ENCODE measurements around the gene ETNPPL. TPM values are rescaled to one million over a fixed set of nuclear protein-coding genes. Genes with fewer than 3 reads are reported as not detected.

ETNPPL gene
- polyA plus RNA-seq, 3 donors = not detected

DNA sequence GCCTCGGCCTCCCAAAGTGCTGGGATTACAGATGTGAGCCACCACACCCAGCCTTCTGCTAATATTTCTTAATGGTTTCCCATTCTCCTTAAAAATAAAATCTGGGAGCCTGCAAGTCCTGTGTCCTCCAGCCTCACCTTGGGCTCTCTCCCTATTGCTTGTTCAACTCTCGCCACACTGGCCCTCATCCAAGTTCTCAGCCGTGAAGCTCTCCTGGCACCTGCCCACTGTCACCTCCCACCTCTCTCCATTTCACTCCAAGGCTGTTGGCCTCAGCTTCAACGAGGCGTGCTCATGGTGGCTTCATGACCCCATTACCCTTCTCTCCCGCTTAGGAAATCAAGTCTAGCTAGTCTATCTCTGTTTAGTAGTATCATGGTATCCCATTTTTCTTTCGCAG lies 9.5 kb upstream of the ETNPPL start:
- Mint-ChIP-seq H3K27me3 (ENCODE audit: low read depth in 3 of 3) (peaks cover 18 to 28% (median 23%) of the 10 kb centered on the region in 3 donors), H3K27ac (no peak overlapping the region), H3K9me3 (peaks cover 0 to 4% (median 2%) of the 10 kb centered on the region in 7 donors), H3K4me1 (no peaks in the 10 kb centered on the region), H3K4me3 (no peak overlapping the region), H3K36me3 (no peaks in the 10 kb centered on the region)
- H3K4me1 ChIP-seq (ENCODE audit: control insufficient read depth in 1 of 2, insufficient read depth in 2 of 2, low read length in 2 of 2) = no peaks in the 10 kb centered on the region
- H3K4me3 ChIP-seq (replicated peaks in 1 of 3; ENCODE audit: low read depth in 2 of 3, low read length in 3 of 3) = no peak overlapping the region
- H2AFZ ChIP-seq (ENCODE audit: insufficient read depth, low read depth, low read length, poor library complexity, severe bottlenecking) = no peak overlapping the region
- no peak for TF ChIP-seq CTCF (IDR thresholded peaks at IDR 0.05)
- no peak for DNase-seq
- H3K9me3 ChIP-seq (replicated peaks in 1 of 2; ENCODE audit: control insufficient read depth in 1 of 2, insufficient read depth in 1 of 2, low read length in 2 of 2) = no peaks in the 10 kb centered on the region
- 96% methylated on average over 7 of the region's 7 CpGs for WGBS (ENCODE audit: insufficient coverage)
- no peaks in the 10 kb centered on the region for H3K79me2 ChIP-seq (ENCODE audit: insufficient read depth, low read length)
- H3K9ac ChIP-seq (ENCODE audit: insufficient read depth, low read length, poor library complexity, severe bottlenecking) = no peak overlapping the region
- peaks cover 0 to 5% of the 10 kb centered on the region in 2 donors for H3K27me3 ChIP-seq (ENCODE audit: control insufficient read depth in 2 of 2, insufficient read depth in 2 of 2, low read length in 2 of 2)
- no peak overlapping the region for H3K27ac ChIP-seq (ENCODE audit: low read depth in 1 of 2, low read length in 2 of 2)
- intact Hi-C loops (cut with micrococcal nuclease) = no loop called here
- H4K20me1 ChIP-seq (ENCODE audit: insufficient read depth, low read length) = no peaks in the 10 kb centered on the region
- no peaks in the 10 kb centered on the region for H3K36me3 ChIP-seq (replicated peaks in 1 of 2; ENCODE audit: control insufficient read depth in 1 of 2, insufficient read depth in 2 of 2, low read length in 2 of 2)
- H3K4me2 ChIP-seq (replicated peaks; ENCODE audit: extremely low read depth, low read length, poor library complexity, severe bottlenecking) = no peak overlapping the region

DNA sequence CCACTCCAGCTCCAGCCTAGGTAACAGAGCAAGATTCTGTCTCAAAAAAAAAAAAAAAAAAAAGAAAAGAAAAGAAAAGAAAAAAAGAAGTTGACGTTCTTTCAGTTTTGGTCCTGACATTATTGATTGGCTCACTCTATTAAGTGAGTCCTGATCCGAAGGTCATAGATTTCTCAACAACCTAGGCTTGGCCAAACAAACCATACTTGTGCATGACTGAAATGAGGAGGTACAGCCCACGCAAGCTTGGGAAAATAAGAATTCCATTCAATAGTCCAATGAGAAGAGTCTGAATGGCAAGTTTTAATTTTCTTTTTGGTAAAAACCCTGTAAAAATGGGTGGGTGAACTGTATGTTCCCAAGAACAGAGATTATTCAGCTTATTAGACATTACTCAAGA lies 3.2 kb upstream of the ETNPPL start:
- WGBS (ENCODE audit: insufficient coverage) = 100% methylated on average over 1 of the region's 3 CpGs
- Mint-ChIP-seq H3K9me3 (peaks cover 0 to 21% (median 17%) of the 10 kb centered on the region in 7 donors), H3K27me3 (ENCODE audit: low read depth in 3 of 3) (peaks cover 33 to 51% (median 49%) of the 10 kb centered on the region in 3 donors)

More for the DNA sequence above, 3.2 kb upstream of the ETNPPL start:
- no peak for DNase-seq
- TF ChIP-seq CTCF (IDR thresholded peaks at IDR 0.05) = no peak
- H3K27ac Mint-ChIP-seq = no peak overlapping the region
- intact Hi-C loops (cut with micrococcal nuclease) = no loop called here
- no peaks in the 10 kb centered on the region for H4K20me1 ChIP-seq (ENCODE audit: insufficient read depth, low read length)
- no peak overlapping the region for H3K27ac ChIP-seq (ENCODE audit: low read depth in 1 of 2, low read length in 2 of 2)
- no peaks in the 10 kb centered on the region for H3K9me3 ChIP-seq (replicated peaks in 1 of 2; ENCODE audit: control insufficient read depth in 1 of 2, insufficient read depth in 1 of 2, low read length in 2 of 2)
- no peaks in the 10 kb centered on the region for H3K36me3 ChIP-seq (replicated peaks in 1 of 2; ENCODE audit: control insufficient read depth in 1 of 2, insufficient read depth in 2 of 2, low read length in 2 of 2)
- H3K4me1 Mint-ChIP-seq = peaks cover 13% of the 10 kb centered on the region
- no peak overlapping the region for H2AFZ ChIP-seq (ENCODE audit: insufficient read depth, low read depth, low read length, poor library complexity, severe bottlenecking)
- H3K4me3 Mint-ChIP-seq = no peak overlapping the region
- no peak overlapping the region for H3K4me3 ChIP-seq (replicated peaks in 1 of 3; ENCODE audit: low read depth in 2 of 3, low read length in 3 of 3)
- H3K9ac ChIP-seq (ENCODE audit: insufficient read depth, low read length, poor library complexity, severe bottlenecking) = no peak overlapping the region
- no peak overlapping the region for H3K4me2 ChIP-seq (replicated peaks; ENCODE audit: extremely low read depth, low read length, poor library complexity, severe bottlenecking)
- peaks cover 0 to 6% of the 10 kb centered on the region in 2 donors for H3K36me3 Mint-ChIP-seq
- peaks cover 2 to 9% of the 10 kb centered on the region in 2 donors for H3K4me1 ChIP-seq (ENCODE audit: control insufficient read depth in 1 of 2, insufficient read depth in 2 of 2, low read length in 2 of 2)
- peaks cover 23 to 35% of the 10 kb centered on the region in 2 donors for H3K27me3 ChIP-seq (ENCODE audit: control insufficient read depth in 2 of 2, insufficient read depth in 2 of 2, low read length in 2 of 2)
- H3K79me2 ChIP-seq (ENCODE audit: insufficient read depth, low read length) = no peaks in the 10 kb centered on the region

All from CD14-positive monocyte (primary cell).